Right atrium auricular region (tissue), 2 donors: ENCODE measurements around the gene RNF157. TPM values are rescaled to one million over a fixed set of nuclear protein-coding genes. Genes with fewer than 3 reads are reported as not detected.

Source experiments
- DNase-seq: peaks from one replicate; pipeline ENCODE4 v3.0.0-alpha.2; 2019; ENCODE audit warnings: low spot score
- H3K27ac ChIP-seq, 2 donors: fragments of 200-600 bp; sonication (generic); 1 replicate in 1 of 2; 2 replicates in 1 of 2; pipeline ENCODE4 v1.5.1; 2016 to 2019
- H3K27me3 ChIP-seq, 2 donors: fragments of 200-600 bp; sonication (generic); one replicate each; pipeline versions ENCODE4 v1.5.1 to v1.6.0; 2017 to 2019
- H3K36me3 ChIP-seq: fragments of 200-600 bp; sonication (generic); one replicate; pipeline ENCODE4 v1.5.1; 2016
- H3K4me1 ChIP-seq, 2 donors: fragments of 200-600 bp; sonication (generic); one replicate each; pipeline versions ENCODE4 v1.5.1 to v1.6.0; 2017 to 2019
- H3K4me3 ChIP-seq, 2 donors: fragments of 200-600 bp; sonication (generic); 1 replicate in 1 of 2; 2 replicates in 1 of 2; pipeline ENCODE4 v1.5.1; 2017 to 2019; ENCODE audit warnings: mild to moderate bottlenecking in 1 of 2, moderate library complexity in 1 of 2
- H3K9me3 ChIP-seq, 2 donors: fragments of 200-600 bp; sonication (generic); one replicate each; pipeline ENCODE4 v1.5.1; 2019
- CTCF ChIP-seq, 2 donors: fragments of 200-600 bp; sonication (generic); IDR thresholded peaks; one replicate each; pipeline ENCODE4 v1.5.1; 2019; ENCODE audit warnings: antibody characterized with exemption in 2 of 2
- total RNA-seq, 2 donors: library from RNA; depleted of rRNA; stranded (reverse); fragments of >200 nt; gene quantifications; one replicate each; pipeline ENCODE4 v1.1.0, GENCODE V29; 2016

The RNF157 gene
- total RNA-seq, 2 donors from 2014 or later: 9.5 to 13.0 TPM

GRCh38 chr17:76161619-76162266 lies 78.5 kb downstream of the RNF157 start:
- Histone ChIP-seq H3K27me3 (no peaks in the 10 kb centered on the region), H3K27ac (no peak overlapping the region), H3K36me3 (no peaks in the 10 kb centered on the region), H3K4me1 (no peaks in the 10 kb centered on the region), H3K9me3 (no peaks in the 10 kb centered on the region), H3K4me3 (no peak overlapping the region)
- TF ChIP-seq CTCF (IDR thresholded peaks at IDR 0.05): no peak
- no peak for DNase-seq

- Histone ChIP-seq H3K36me3 (no peaks in the 10 kb centered on the region), H3K4me1 (no peaks in the 10 kb centered on the region), H3K4me3 (no peak overlapping the region), H3K27ac (no peak overlapping the region), H3K27me3 (no peaks in the 10 kb centered on the region), H3K9me3 (no peaks in the 10 kb centered on the region)
- DNase-seq: no peak
- TF ChIP-seq CTCF (IDR thresholded peaks at IDR 0.05): no peak
Observed at GRCh38 chr17:76160896-76161528, 79.3 kb downstream of the RNF157 start.

- no peak for DNase-seq
- Histone ChIP-seq H3K27ac (no peak overlapping the region), H3K4me1 (no peaks in the 10 kb centered on the region), H3K4me3 (no peak overlapping the region), H3K27me3 (no peaks in the 10 kb centered on the region), H3K36me3 (no peaks in the 10 kb centered on the region), H3K9me3 (no peaks in the 10 kb centered on the region)
- TF ChIP-seq CTCF (IDR thresholded peaks at IDR 0.05): no peak
Observed at GRCh38 chr17:76159157-76159556, 81.1 kb downstream of the RNF157 start.

GRCh38 chr17:76157759-76158158 lies 82.5 kb downstream of the RNF157 start:
- DNase-seq: no peak
- no peaks in the 10 kb centered on the region for H3K9me3 ChIP-seq
- no peaks in the 10 kb centered on the region for H3K27me3 ChIP-seq
- no peak overlapping the region for H3K27ac ChIP-seq
- no peak for TF ChIP-seq CTCF (IDR thresholded peaks at IDR 0.05)
- no peaks in the 10 kb centered on the region for H3K36me3 ChIP-seq
- H3K4me3 ChIP-seq: no peak overlapping the region
- no peaks in the 10 kb centered on the region for H3K4me1 ChIP-seq

GRCh38 chr17:76156662-76156991 lies 83.7 kb downstream of the RNF157 start:
- Histone ChIP-seq H3K9me3 (no peaks in the 10 kb centered on the region), H3K4me1 (no peaks in the 10 kb centered on the region), H3K27ac (no peak overlapping the region), H3K36me3 (no peaks in the 10 kb centered on the region), H3K4me3 (no peak overlapping the region), H3K27me3 (no peaks in the 10 kb centered on the region)
- no peak for TF ChIP-seq CTCF (IDR thresholded peaks at IDR 0.05)
- no peak for DNase-seq
